Upper lobe of right lung (tissue), 1 donor: ENCODE measurements around the gene BHLHA9. TPM values are rescaled to one million over a fixed set of nuclear protein-coding genes. Genes with fewer than 3 reads are reported as not detected.

Experiments
- ATAC-seq: fragments of 200-7000 bp; cut with Tn5 transposase; one replicate; pipeline ENCODE4 v1.9.1; 2020; ENCODE audit warnings: mild to moderate bottlenecking, moderate library complexity
- DNase-seq: peaks from one replicate; pipeline ENCODE4 v3.0.0-alpha.2; 2020
- H3K27ac ChIP-seq: fragments of 200-600 bp; one replicate; pipeline ENCODE4 v1.8.0; 2022
- H3K27me3 ChIP-seq: fragments of 200-600 bp; one replicate; pipeline ENCODE4 v1.8.0; 2022; ENCODE audit warnings: mild to moderate bottlenecking
- H3K36me3 ChIP-seq: fragments of 200-600 bp; one replicate; pipeline ENCODE4 v1.8.0; 2022
- H3K4me1 ChIP-seq: fragments of 200-600 bp; one replicate; pipeline ENCODE4 v1.8.0; 2022
- H3K4me3 ChIP-seq: fragments of 200-600 bp; one replicate; pipeline ENCODE4 v1.8.0; 2022; ENCODE audit warnings: mild to moderate bottlenecking
- H3K9me3 ChIP-seq: fragments of 200-600 bp; one replicate; pipeline ENCODE4 v1.8.0; 2022
- CTCF ChIP-seq: fragments of 200-600 bp; IDR thresholded peaks from one replicate; pipeline ENCODE4 v1.8.0; 2022; ENCODE audit warnings: antibody characterized with exemption
- intact Hi-C: fragments of 100-400 bp; cut with DNase I; formaldehyde crosslinking; loops from one replicate; pipeline ENCODE4 v1.11.0; 2022
- long read RNA-seq: library from polyadenylated mRNA; unstranded; transcript quantifications from one replicate; pipeline ENCODE4 v2.0.0, GENCODE V29; 2021
- total RNA-seq: library from RNA; stranded (reverse); fragmentation: NEBNext Ultra II Directional; extraction: Animal tissue kit (Norgen Biotek cat#: 25700); gene quantifications from one replicate; pipeline ENCODE4 v1.2.1, GENCODE V29; 2021
- donor health status: DM: no; HTN: yes; CAD: no; lungs with severe emphysema.

The BHLHA9 gene
- total RNA-seq: not detected
- long read RNA-seq: 0 reads

DNA sequence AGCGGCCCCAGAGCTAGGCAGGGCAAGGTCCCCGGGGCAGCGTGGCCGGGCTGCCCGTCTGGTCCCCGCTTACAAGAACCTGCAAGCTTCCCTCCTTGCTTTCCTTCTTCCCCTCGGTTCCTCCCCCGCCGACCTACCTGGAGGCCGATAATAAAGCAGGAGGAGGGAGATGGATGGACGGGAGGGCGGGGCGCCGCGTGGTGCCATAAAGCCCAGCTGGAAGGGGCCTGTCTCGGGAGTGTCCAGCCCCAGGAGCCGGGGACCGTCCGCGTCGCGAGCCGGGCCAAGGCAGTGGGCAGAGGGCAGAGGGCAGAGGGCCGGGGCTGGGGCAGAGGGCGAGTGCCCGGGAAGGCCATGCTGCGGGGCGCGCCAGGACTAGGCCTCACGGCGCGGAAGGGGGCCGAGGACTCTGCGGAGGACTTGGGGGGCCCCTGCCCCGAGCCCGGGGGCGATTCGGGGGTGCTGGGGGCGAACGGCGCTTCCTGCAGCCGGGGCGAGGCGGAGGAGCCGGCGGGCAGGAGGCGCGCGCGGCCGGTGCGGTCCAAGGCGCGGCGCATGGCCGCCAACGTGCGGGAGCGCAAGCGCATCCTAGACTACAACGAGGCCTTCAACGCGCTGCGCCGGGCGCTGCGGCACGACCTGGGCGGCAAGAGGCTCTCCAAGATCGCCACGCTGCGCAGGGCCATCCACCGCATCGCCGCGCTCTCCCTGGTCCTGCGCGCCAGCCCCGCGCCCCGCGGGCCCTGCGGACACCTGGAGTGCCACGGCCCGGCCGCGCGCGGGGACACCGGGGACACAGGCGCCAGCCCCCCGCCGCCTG, at the start of gene BHLHA9:
BHLHA9 (plus strand) TSS at position 235 of the 820 bp plus-strand sequence; CDS start at position 355, 120 bp downstream.
- peaks cover 6% of the 10 kb centered on the region for H3K4me1 ChIP-seq
- H3K36me3 ChIP-seq: no peaks in the 10 kb centered on the region
- no peaks in the 10 kb centered on the region for H3K9me3 ChIP-seq
- peaks cover 36% of the 10 kb centered on the region for H3K27me3 ChIP-seq
- intact Hi-C loops: no loop called here
- no peak within 1 kb of the TSS for H3K4me3 ChIP-seq
- no peak for DNase-seq
- H3K27ac ChIP-seq: no peak within 1 kb of the TSS
- ATAC-seq: no peak
- no peak for TF ChIP-seq CTCF

DNA sequence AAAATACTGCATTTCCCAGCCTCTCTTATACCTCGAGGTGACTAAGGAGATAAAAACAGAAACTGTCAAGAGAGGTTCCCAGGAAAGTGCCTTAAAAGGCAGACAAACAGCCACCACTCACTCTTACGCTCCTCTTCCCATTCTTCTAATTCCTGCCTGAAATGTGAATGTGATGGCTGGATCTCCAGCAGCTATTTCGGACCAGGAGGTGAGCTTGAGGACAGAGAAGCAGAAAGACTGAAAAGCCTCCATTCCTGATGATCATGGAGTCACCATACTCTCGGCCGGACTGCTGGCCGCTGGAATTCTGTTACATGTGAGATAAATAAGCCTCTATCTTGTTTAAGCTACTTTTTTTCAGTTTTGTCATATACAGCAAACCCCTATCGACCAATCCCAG, 49.0 kb upstream of the BHLHA9 start:
- Histone ChIP-seq H3K27me3 (no peaks in the 10 kb centered on the region), H3K36me3 (no peaks in the 10 kb centered on the region), H3K4me1 (no peaks in the 10 kb centered on the region), H3K9me3 (no peaks in the 10 kb centered on the region), H3K27ac (no peak overlapping the region), H3K4me3 (no peak overlapping the region)
- ATAC-seq (no peak), DNase-seq (no peak)
- no peak for TF ChIP-seq CTCF
- intact Hi-C loops: no loop called here

GRCh38 chr17:1222321-1222720, 47.9 kb upstream of the BHLHA9 start:
- Histone ChIP-seq H3K36me3 (no peaks in the 10 kb centered on the region), H3K4me1 (no peaks in the 10 kb centered on the region), H3K27ac (no peak overlapping the region), H3K4me3 (no peak overlapping the region), H3K9me3 (no peaks in the 10 kb centered on the region), H3K27me3 (no peaks in the 10 kb centered on the region)
- DNase-seq: no peak
- no peak for TF ChIP-seq CTCF
- intact Hi-C loops: no loop called here
- ATAC-seq: no peak

DNA sequence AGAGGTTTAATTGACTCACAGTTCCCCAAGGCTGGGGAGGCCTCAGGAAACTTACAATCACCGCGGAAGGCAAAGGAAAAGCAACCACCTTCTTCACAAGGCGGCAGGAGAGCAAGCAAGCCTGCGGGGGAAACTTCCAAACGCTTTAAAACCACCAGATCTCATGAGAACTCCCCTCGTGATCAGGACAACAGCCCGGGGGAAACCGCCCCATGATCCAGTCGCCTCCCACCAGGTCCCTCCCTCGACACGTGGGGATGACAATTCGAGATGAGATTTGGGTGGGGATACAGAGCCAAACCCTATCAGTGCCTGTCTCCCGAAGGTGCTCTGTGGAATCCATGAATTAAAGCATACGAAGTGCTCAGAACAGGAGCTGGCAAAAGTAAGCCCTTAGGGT, 46.6 kb upstream of the BHLHA9 start:
- ATAC-seq: no peak
- H3K36me3 ChIP-seq: no peaks in the 10 kb centered on the region
- H3K9me3 ChIP-seq: no peaks in the 10 kb centered on the region
- H3K27me3 ChIP-seq: peaks cover 8% of the 10 kb centered on the region
- H3K4me3 ChIP-seq: no peak overlapping the region
- no peak overlapping the region for H3K27ac ChIP-seq
- no peaks in the 10 kb centered on the region for H3K4me1 ChIP-seq
- intact Hi-C loops: no loop called here
- TF ChIP-seq CTCF: no peak
- DNase-seq: no peak

DNA sequence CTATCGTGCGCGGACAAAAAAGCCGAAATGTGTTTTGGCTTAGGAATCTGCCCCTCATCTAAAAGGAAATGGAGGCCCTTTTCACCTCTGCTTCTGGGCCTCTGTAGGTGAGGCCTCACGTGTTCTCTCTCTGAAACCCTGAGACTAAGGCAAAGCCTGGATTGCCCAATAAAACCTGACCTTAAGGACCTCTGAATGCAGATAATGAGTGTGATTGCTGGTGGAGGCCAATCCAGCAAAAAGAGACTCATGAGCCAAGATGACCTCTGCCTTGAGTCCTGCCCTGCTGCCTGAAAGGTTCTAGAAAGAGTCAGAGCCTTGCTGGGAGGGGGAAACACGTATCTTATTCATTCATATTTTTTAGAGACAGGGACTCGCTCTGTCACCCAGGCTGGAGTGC, 45.9 kb upstream of the BHLHA9 start:
- ATAC-seq (no peak), DNase-seq (no peak)
- no peaks in the 10 kb centered on the region for H3K36me3 ChIP-seq
- no peak overlapping the region for H3K4me3 ChIP-seq
- no peaks in the 10 kb centered on the region for H3K4me1 ChIP-seq
- H3K9me3 ChIP-seq: no peaks in the 10 kb centered on the region
- no peak overlapping the region for H3K27ac ChIP-seq
- peaks cover 8% of the 10 kb centered on the region for H3K27me3 ChIP-seq
- TF ChIP-seq CTCF: no peak
- intact Hi-C loops: no loop called here
